Parathyroid adenoma (tissue), 2 donors: ENCODE measurements around the gene PRKCA.

Source experiments
- H2AFZ ChIP-seq: fragments of 300-600 bp; sonication (generic); one replicate; pipeline ENCODE4 v1.7.0; 2017; ENCODE audit warnings: antibody characterized with exemption, mild to moderate bottlenecking
- H3K27ac ChIP-seq: fragments of 300-600 bp; sonication (generic); one replicate; pipeline ENCODE4 v1.7.0; 2017
- H3K27me3 ChIP-seq: fragments of 300-600 bp; sonication (generic); one replicate; pipeline ENCODE4 v1.7.0; 2017; ENCODE audit warnings: low read length; ENCODE audit not compliant: control insufficient read depth, insufficient read depth
- H3K36me3 ChIP-seq: fragments of 300-600 bp; sonication (generic); one replicate; pipeline ENCODE4 v1.7.0; 2017; ENCODE audit warnings: low read length; ENCODE audit not compliant: control insufficient read depth, insufficient read depth
- H3K4me1 ChIP-seq: fragments of 300-600 bp; sonication (generic); one replicate; pipeline ENCODE4 v1.7.0; 2017; ENCODE audit warnings: control low read depth
- H3K4me2 ChIP-seq: fragments of 300-600 bp; sonication (generic); one replicate; pipeline ENCODE4 v1.7.0; 2017; ENCODE audit warnings: low read length
- H3K4me3 ChIP-seq: fragments of 300-600 bp; sonication (generic); one replicate; pipeline ENCODE4 v1.7.0; 2017; ENCODE audit warnings: low read depth, low read length
- H3K79me2 ChIP-seq: fragments of 300-600 bp; sonication (generic); one replicate; pipeline ENCODE4 v1.7.0; 2017; ENCODE audit warnings: control low read depth
- H3K9ac ChIP-seq: fragments of 300-600 bp; sonication (generic); one replicate; pipeline ENCODE4 v1.7.0; 2017; ENCODE audit warnings: mild to moderate bottlenecking
- H3K9me3 ChIP-seq: fragments of 300-600 bp; sonication (generic); one replicate; pipeline ENCODE4 v1.7.0; 2017; ENCODE audit warnings: low read length; ENCODE audit not compliant: control insufficient read depth
- CTCF ChIP-seq: fragments of 300-600 bp; sonication (generic); IDR thresholded peaks from one replicate; pipeline ENCODE4 v1.7.0; 2017; ENCODE audit warnings: antibody characterized with exemption, mild to moderate bottlenecking
- donor health status: primary hyperparathyroidism.

The PRKCA gene

GRCh38 chr17:66582373-66583111 lies 280.1 kb downstream of the PRKCA start:
- Histone ChIP-seq H3K4me1 (peaks cover 3% of the 10 kb centered on the region), H3K36me3 (no peaks in the 10 kb centered on the region), H3K27ac (no peak overlapping the region), H2AFZ (no peak overlapping the region), H3K27me3 (no peaks in the 10 kb centered on the region), H3K79me2 (no peaks in the 10 kb centered on the region), H3K4me2 (no peak overlapping the region), H3K4me3 (no peak overlapping the region), H3K9ac (no peak overlapping the region), H3K9me3 (no peaks in the 10 kb centered on the region)
- TF ChIP-seq CTCF, result no peak

- no peak for TF ChIP-seq CTCF
- peaks cover 3% of the 10 kb centered on the region for H3K4me1 ChIP-seq
- H3K36me3 ChIP-seq, result no peaks in the 10 kb centered on the region
- H2AFZ ChIP-seq, result no peak overlapping the region
- H3K4me2 ChIP-seq, result no peak overlapping the region
- H3K9ac ChIP-seq, result no peak overlapping the region
- no peaks in the 10 kb centered on the region for H3K27me3 ChIP-seq
- H3K9me3 ChIP-seq, result no peaks in the 10 kb centered on the region
- no peaks in the 10 kb centered on the region for H3K79me2 ChIP-seq
- no peak overlapping the region for H3K27ac ChIP-seq
- no peak overlapping the region for H3K4me3 ChIP-seq
These were observed 280.8 kb downstream of the PRKCA start for GRCh38 chr17:66583112-66583748.

- Histone ChIP-seq H3K27me3 (no peaks in the 10 kb centered on the region), H3K4me2 (no peak overlapping the region), H3K4me1 (peaks cover 3% of the 10 kb centered on the region), H3K27ac (no peak overlapping the region), H3K36me3 (no peaks in the 10 kb centered on the region), H3K79me2 (no peaks in the 10 kb centered on the region), H2AFZ (no peak overlapping the region), H3K4me3 (no peak overlapping the region), H3K9me3 (no peaks in the 10 kb centered on the region), H3K9ac (no peak overlapping the region)
- no peak for TF ChIP-seq CTCF
These were observed 282.5 kb downstream of the PRKCA start for GRCh38 chr17:66584927-66585326.

- H3K4me2 ChIP-seq, result no peak overlapping the region
- H3K9ac ChIP-seq, result no peak overlapping the region
- H3K9me3 ChIP-seq, result no peaks in the 10 kb centered on the region
- H3K79me2 ChIP-seq, result no peaks in the 10 kb centered on the region
- peaks cover 3% of the 10 kb centered on the region for H3K4me1 ChIP-seq
- H3K27ac ChIP-seq, result no peak overlapping the region
- H2AFZ ChIP-seq, result no peak overlapping the region
- TF ChIP-seq CTCF, result no peak
- H3K27me3 ChIP-seq, result no peaks in the 10 kb centered on the region
- H3K36me3 ChIP-seq, result no peaks in the 10 kb centered on the region
- H3K4me3 ChIP-seq, result no peak overlapping the region
These were observed 283.1 kb downstream of the PRKCA start for GRCh38 chr17:66585472-66585871.
